Transverse colon (tissue), 4 donors: ENCODE data around the gene VWDE. TPM values are rescaled to one million over a fixed set of nuclear protein-coding genes. Genes with fewer than 3 reads are reported as not detected.

ENCODE experiments used
- DNase-seq: peaks from one replicate; pipeline ENCODE4 v3.0.0-alpha.2; 2019
- H3K27ac ChIP-seq, 4 donors: fragments of 200-600 bp; sonication (generic); 2 replicates each; pipeline ENCODE4 v1.5.1; 2016 to 2018; ENCODE audit warnings: inconsistent platforms in 4 of 4
- H3K27me3 ChIP-seq: fragments of 200-600 bp; sonication (generic); 2 replicates; pipeline ENCODE4 v1.5.1; 2017; ENCODE audit warnings: inconsistent platforms
- H3K36me3 ChIP-seq, 4 donors: fragments of 200-600 bp; sonication (generic); 2 replicates each; pipeline ENCODE4 v1.5.1; 2017 to 2019; ENCODE audit warnings: inconsistent platforms in 4 of 4
- H3K4me1 ChIP-seq, 4 donors: fragments of 200-600 bp; sonication (generic); 2 replicates each; pipeline ENCODE4 v1.5.1; 2017 to 2020; ENCODE audit warnings: inconsistent platforms in 4 of 4
- H3K4me3 ChIP-seq, 4 donors: fragments of 200-600 bp; sonication (generic); 1 replicate in 1 of 4; 2 replicates in 3 of 4; pipeline versions ENCODE4 v1.5.1 to v1.6.1; 2017 to 2019; ENCODE audit warnings: inconsistent platforms in 4 of 4
- H3K9me3 ChIP-seq, 2 donors: fragments of 200-600 bp; sonication (generic); 2 replicates each; pipeline ENCODE4 v1.5.1; 2017 to 2019; ENCODE audit warnings: inconsistent platforms in 2 of 2
- CTCF ChIP-seq, 5 experiments: fragments of 200-600 bp in 3 of 5; fragments of 450-650 bp in 2 of 5; sonication (generic) in 3 of 5; IDR thresholded peaks; 1 replicate in 2 of 5; 2 replicates in 3 of 5; pipeline ENCODE4 v1.5.1; 2016 to 2017; ENCODE audit warnings: antibody characterized with exemption in 5 of 5, inconsistent platforms in 3 of 5, mild to moderate bottlenecking in 2 of 5, moderate library complexity in 1 of 5
- EP300 ChIP-seq: sonication (generic); formaldehyde crosslinking; IDR thresholded peaks from one replicate; pipeline ENCODE4 v1.6.1; 2017; ENCODE audit warnings: antibody characterized with exemption, low read depth
- POLR2A ChIP-seq: fragments of 450-650 bp; IDR thresholded peaks from one replicate; pipeline ENCODE4 v1.6.1; 2016; ENCODE audit warnings: antibody characterized with exemption, mild to moderate bottlenecking, moderate library complexity
- POLR2AphosphoS5 ChIP-seq, 3 donors: sonication (generic); formaldehyde crosslinking; IDR thresholded peaks; one replicate each; pipeline ENCODE4 v1.6.1; 2016; ENCODE audit warnings: antibody characterized with exemption in 3 of 3
- WGBS, 2 donors: methylation state at CpG; one replicate each; pipeline ENCODE4 v1.1.5; 2018; ENCODE audit warnings: low coverage in 1 of 2; 5-methylcytosine and 5-hydroxymethylcytosine counted together
- in situ Hi-C, 4 donors: fragments of 200-750 bp; cut with MboI; loops; one replicate each; pipeline versions ENCODE4 v1.15.0 to v1.15.1; 2017; ENCODE audit warnings: low sequenced_read_pairs in 3 of 4, low pct_ligation_motif_present in 1 of 4, low pct_unique_long_range_greater_than_20kb in 1 of 4
- intact Hi-C: fragments of 100-400 bp; cut with DNase I; formaldehyde crosslinking; loops from one replicate; pipeline ENCODE4 v1.15.1; 2023; ENCODE audit warnings: low total_unique reads
- total RNA-seq, 4 donors: library from RNA; depleted of rRNA; stranded (reverse); fragments of >200 nt; gene quantifications; one replicate each; pipeline ENCODE4 v1.1.0, GENCODE V29; 2016

VWDE gene
- total RNA-seq, 4 donors from 2014 or later: 0.20 to 6.4 (median 2.0) TPM; not detected in 1

- in situ Hi-C loops: no loop called here
- no peak overlapping the region for H3K27ac ChIP-seq
- intact Hi-C loops: no loop called here
- H3K4me1 ChIP-seq: no peaks in the 10 kb centered on the region
- WGBS, 2 donors: 86 to 95% methylated on average over 3 of the region's 3 CpGs
- TF ChIP-seq POLR2A (no peak), EP300 (no peak), CTCF (IDR thresholded peaks at IDR 0.05) (no peak), POLR2AphosphoS5 (IDR thresholded peaks at IDR 0.05) (no peak)
- no peaks in the 10 kb centered on the region for H3K36me3 ChIP-seq
- H3K27me3 ChIP-seq: no peaks in the 10 kb centered on the region
- H3K9me3 ChIP-seq: no peaks in the 10 kb centered on the region
- no peak overlapping the region for H3K4me3 ChIP-seq
- no peak for DNase-seq
Observed at GRCh38 chr7:12383377-12383776, 20.3 kb downstream of the VWDE start.

GRCh38 chr7:12378389-12378788, 25.3 kb downstream of the VWDE start:
- H3K9me3 ChIP-seq: no peaks in the 10 kb centered on the region
- WGBS, 2 donors: 30 to 80% methylated on average over 1 to 2 of the region's 2 CpGs
- no peak for DNase-seq
- no peaks in the 10 kb centered on the region for H3K4me1 ChIP-seq
- in situ Hi-C loops: no loop called here
- no peak overlapping the region for H3K27ac ChIP-seq
- H3K4me3 ChIP-seq: no peak overlapping the region
- no peak for TF ChIP-seq POLR2AphosphoS5 (IDR thresholded peaks at IDR 0.05)
- no peak for TF ChIP-seq CTCF (IDR thresholded peaks at IDR 0.05)
- no peak for TF ChIP-seq EP300
- no peak for TF ChIP-seq POLR2A
- H3K27me3 ChIP-seq: no peaks in the 10 kb centered on the region
- H3K36me3 ChIP-seq: no peaks in the 10 kb centered on the region
- intact Hi-C loops: no loop called here

- in situ Hi-C loops (no loop called here), intact Hi-C loops (no loop called here)
- no peaks in the 10 kb centered on the region for H3K4me1 ChIP-seq
- no peak for TF ChIP-seq EP300
- no peak for TF ChIP-seq POLR2A
- no peak for TF ChIP-seq POLR2AphosphoS5 (IDR thresholded peaks at IDR 0.05)
- no peak for TF ChIP-seq CTCF (IDR thresholded peaks at IDR 0.05)
- DNase-seq: no peak
- no peaks in the 10 kb centered on the region for H3K36me3 ChIP-seq
- no peak overlapping the region for H3K4me3 ChIP-seq
- 76 to 83% methylated on average over 4 to 5 of the region's 5 CpGs for WGBS, 2 donors
- no peaks in the 10 kb centered on the region for H3K9me3 ChIP-seq
- no peaks in the 10 kb centered on the region for H3K27me3 ChIP-seq
- H3K27ac ChIP-seq: no peak overlapping the region
Observed at GRCh38 chr7:12377406-12377805, 26.3 kb downstream of the VWDE start.

- Histone ChIP-seq H3K27ac (no peak overlapping the region), H3K27me3 (no peaks in the 10 kb centered on the region), H3K4me3 (no peak overlapping the region), H3K9me3 (no peaks in the 10 kb centered on the region), H3K4me1 (no peaks in the 10 kb centered on the region), H3K36me3 (no peaks in the 10 kb centered on the region)
- no peak for TF ChIP-seq POLR2A
- TF ChIP-seq CTCF (IDR thresholded peaks at IDR 0.05): no peak
- no peak for TF ChIP-seq POLR2AphosphoS5 (IDR thresholded peaks at IDR 0.05)
- TF ChIP-seq EP300: no peak
- no peak for DNase-seq
- intact Hi-C loops: no loop called here
- in situ Hi-C loops: no loop called here
- WGBS, 2 donors: 68 to 70% methylated on average over 5 of the region's 5 CpGs
Observed at GRCh38 chr7:12373580-12374263, 29.9 kb downstream of the VWDE start.
